Stimulated activated CD4-positive, alpha-beta T cell treated with anti-CD3 and anti-CD28 coated beads, TNF-alpha, amount 100 ng/mL, for 48 hours (primary cell): ENCODE data around the gene GALNT8.
"Not testable (repeated sequence)": the region's sequence is repeated elsewhere in the genome, so short reads cannot be mapped to it uniquely, and the experiment has no call there.

Experiments
- DNase-seq, 3 donors: peaks; one replicate each; pipeline ENCODE4 v3.0.0-alpha.2; 2020; ENCODE audit warnings: low read depth in 3 of 3

GALNT8 gene

GRCh38 chr12:4719821-4720636 is at the start of gene GALNT8:
Gene GALNT8, plus strand, starts transcription at chr12:4720400. Its CDS starts 278 bp downstream, at chr12:4720678.
- no peak for DNase-seq

DNA sequence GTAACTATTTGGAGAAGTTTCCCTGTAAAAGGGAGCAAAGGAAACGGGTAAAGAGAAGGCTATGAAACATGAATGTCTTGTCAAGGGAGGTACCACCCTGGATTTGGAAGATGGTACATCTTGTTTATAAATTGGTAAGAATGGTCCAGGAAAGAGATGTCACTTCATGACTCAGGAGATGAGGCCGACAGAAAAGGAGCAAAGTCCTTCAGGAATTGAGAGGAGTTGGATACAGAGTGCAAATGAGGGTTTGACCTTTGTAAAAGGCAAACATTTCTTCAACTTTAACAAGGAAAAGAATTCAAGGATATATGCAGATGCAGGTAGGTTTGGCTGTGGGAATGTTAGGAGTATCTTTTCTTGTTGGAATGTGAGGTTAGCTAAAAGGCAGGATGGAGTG is 40.5 kb upstream of the GALNT8 start:
- no peak for DNase-seq

GRCh38 chr12:4681732-4682131 is 38.5 kb upstream of the GALNT8 start:
- DNase-seq = no peak

DNA sequence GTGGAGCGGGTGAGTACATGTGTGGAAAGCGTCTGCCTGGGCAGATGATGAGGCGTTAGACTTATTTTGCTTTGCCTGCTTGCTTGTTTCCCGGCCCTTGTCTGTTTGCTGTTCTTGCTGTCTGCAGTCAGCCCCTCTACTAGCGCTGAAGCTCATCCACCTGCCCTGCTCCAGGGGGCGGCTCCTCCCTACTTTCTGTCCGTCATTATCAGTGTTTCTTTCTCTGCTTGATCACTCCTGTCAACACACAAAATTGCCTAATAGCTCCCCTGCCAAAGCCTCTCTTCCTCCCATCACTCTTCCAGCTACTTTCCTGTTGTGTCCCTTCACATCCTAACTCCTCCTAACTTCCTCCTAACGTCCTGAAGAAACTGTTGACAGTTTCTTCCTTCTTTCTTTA is 34.9 kb upstream of the GALNT8 start:
- DNase-seq = no peak

- no peak for DNase-seq
These were observed 29.4 kb upstream of the GALNT8 start for GRCh38 chr12:4690760-4691159.

- no peak for DNase-seq
These were observed 19.6 kb upstream of the GALNT8 start for GRCh38 chr12:4700621-4701026.

- no peak for DNase-seq
These were observed 18.6 kb upstream of the GALNT8 start for GRCh38 chr12:4701395-4702190.

DNA sequence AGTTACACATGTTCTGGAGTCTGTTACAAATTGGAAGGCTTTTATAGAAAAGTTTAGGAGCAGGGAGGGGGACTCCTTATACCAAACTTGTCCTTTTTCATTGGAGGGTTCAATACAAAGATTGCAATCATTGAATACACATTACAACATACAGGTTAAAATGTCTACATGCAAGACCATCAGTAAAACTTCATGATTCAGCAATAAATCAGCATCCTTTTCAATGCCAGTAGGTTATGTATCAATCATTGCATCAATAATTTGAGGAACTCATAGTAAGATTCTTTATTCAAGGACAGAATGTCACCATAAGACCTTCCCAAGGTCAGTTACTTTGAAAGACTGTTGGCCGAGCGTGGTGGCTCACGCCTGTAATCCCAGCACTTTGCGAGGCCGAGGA is 16.5 kb upstream of the GALNT8 start:
- DNase-seq = no peak

DNA sequence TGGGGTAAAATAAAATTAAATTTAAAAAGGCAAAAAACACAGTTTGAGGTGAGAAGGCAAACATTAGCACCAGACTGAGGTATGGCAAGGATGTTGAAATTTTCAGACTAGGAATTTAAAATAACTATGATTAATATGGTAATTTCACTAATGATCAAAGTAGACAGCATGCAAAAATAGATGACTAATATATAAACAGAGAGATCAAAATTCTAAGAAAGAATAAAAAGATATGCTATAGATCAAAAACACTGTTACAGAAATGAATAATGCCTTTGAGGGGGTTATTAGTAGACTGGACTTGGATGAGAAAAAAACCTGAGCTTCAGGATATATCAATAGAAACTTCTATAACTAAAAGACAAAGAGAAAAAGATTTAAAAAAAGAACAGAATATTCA is 14.4 kb upstream of the GALNT8 start:
- no peak for DNase-seq

- DNase-seq = no peak
These were observed 12.9 kb upstream of the GALNT8 start for GRCh38 chr12:4707306-4707705.

DNA sequence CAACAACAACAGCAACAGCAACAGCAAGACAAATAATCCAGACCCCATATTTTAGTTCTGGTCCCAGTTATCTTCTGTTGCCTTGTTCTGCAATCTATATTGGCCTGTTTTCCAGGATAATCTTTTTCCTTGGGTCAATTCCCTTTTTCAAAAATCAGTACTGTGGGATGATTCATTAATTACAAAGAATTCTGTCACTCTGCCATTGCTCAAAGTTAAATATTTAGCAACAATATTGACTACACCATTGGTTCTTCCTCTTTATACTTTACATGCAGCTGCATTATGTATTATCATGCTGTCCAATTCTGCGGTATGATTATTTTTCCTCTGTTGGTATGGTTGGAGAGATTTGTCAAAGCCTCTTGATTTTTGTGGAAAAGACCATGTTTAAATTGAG is 10.1 kb upstream of the GALNT8 start:
- no peak for DNase-seq

- no peak for DNase-seq
These were observed 5.3 kb upstream of the GALNT8 start for GRCh38 chr12:4714879-4715278.

DNA sequence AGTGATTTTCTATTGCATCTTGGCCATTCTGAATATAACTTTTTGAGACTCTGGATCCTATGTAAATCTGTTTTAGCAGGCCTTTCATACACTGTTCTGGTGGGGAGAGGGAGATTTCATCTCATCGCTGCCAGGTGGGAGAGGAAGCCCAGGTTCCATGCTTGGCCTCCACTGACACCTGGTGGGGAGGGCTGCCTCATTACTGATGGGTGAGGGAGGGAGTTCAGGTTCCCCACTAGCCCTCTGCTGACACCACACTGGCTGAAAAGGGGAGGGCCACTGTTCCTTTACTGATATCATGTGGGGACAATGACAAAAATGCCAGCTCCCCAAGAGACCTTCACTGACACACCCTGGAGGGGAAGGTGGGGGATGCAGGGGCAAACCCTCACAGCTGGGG is 2.4 kb upstream of the GALNT8 start:
- no peak for DNase-seq

GRCh38 chr12:4720637-4720995 is 416 bp downstream of the GALNT8 start:
- no peak for DNase-seq

DNA sequence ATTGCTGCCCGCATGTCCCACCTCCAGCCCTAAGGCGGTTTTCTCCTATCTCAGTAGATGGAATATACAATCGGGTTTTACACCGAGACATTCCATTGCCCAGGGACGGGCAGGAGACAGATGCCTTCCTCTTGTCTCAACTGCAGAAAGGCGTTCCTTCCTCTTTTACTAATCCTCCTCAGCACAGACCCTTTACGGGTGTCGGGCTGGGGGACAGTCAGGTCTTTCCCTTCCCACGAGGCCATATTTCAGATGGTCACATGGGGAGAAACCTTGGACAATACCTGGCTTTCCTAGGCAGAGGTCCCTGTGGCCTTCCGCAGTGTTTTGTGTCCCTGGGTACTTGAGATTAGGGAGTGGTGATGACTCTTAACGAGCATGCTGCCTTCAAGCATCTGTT is 1.4 kb downstream of the GALNT8 start:
- DNase-seq = not testable (repeated sequence)

DNA sequence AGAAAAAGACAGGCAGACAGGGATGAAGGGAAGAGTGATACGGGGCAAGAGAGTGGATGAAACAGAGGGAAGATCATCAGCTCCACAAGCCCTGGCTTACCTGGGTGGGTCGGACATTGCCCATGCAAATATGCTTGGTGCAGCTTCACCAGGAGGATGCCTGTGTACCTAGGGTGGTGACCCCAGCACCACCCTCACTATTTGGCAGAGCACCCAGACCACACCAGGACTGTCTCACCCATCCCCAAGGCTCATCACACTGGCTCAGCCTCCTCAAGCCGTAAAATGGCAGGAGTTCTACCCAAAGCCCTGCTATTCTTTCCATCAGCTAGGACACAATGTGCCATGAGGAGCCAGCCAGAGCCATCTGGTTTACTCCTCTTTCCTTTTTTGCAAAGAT is 3.0 kb downstream of the GALNT8 start:
- DNase-seq = no peak

DNA sequence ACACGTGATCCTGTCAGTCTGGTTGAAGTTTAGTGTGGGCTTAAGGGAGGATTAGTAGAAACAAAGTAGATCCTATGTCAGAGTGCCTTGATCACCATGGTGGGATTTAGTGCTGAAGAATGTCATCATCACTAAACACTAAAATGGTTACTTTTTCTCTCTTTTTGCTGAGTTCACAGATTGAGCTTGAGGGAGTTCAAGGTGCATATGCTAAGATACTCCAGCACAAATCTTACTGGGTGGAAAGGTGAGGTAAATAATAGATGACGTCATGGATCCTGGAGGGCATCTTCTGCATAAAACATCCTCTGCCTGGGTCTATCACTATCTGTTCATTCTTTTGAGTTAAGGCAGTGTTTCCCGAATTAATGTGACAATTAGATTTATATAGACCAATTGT is 4.9 kb downstream of the GALNT8 start:
- DNase-seq = no peak

DNA sequence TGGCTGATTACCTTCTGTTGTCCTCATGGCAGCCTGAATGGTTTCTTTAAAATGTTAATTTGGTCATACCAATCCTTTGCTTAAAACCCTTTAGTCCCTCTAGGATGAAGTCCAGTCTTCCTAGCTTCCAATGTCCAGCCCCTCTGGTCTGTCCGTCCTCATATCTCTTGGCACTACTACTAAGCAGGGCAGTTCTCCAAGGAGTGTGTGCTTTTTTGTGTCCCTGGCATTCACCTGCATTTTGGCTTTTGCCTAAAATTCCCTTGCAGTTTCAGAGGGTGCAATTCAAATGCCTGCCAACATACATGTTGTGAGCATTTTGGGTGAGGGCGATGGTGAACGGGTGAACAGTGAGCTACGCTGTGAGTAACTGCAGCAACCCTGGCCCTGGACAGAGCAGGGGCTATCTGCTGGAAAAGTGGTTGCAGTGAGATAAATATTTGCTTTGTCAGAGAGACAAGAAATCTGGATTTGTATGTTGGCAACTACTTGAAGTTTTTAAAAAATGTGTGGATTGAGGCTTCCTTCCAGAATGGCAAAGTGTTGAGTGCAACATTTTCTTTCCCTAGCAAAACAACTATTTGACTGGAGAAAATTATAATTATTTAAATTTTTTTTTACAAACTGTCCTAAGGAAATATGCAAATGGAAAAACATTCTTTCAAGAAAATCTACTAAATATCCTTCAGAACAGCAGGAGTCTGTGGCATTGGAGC is 14.6 kb downstream of the GALNT8 start:
- DNase-seq = no peak

DNA sequence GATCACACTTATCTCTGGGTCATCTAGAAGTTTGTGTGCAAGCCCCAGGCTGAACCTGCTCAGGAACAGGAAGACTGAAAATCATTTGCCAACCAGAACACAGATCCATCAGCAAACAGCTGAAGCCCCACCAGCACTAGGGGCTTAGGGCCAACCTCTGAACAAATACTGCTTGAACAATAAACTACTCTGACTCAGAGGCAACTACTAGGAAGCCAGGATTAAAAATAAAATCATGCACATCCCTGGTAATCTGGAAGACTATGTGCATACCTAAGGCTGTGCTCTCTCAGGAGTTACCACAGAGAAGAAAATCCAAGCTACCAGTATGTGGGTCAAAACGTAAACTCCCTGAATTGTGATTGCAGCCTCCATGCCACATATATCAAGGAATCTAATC is 15.9 kb downstream of the GALNT8 start:
- no peak for DNase-seq

- DNase-seq = no peak
These were observed 18.3 kb downstream of the GALNT8 start for GRCh38 chr12:4738541-4738940.

- DNase-seq = no peak
These were observed 22.3 kb downstream of the GALNT8 start for GRCh38 chr12:4742416-4742970.

GRCh38 chr12:4743046-4743445 is 22.8 kb downstream of the GALNT8 start:
- DNase-seq = no peak
